22Rv1 (cell line): ENCODE measurements around the gene TAS1R1.

ENCODE experiments used
- CTCF ChIP-seq: fragments of 450-650 bp; IDR thresholded peaks from 2 replicates; pipeline ENCODE4 v1.5.1; 2017; ENCODE audit warnings: mild to moderate bottlenecking
- ZFX ChIP-seq: fragments of 450-650 bp; IDR thresholded peaks from 2 replicates; pipeline ENCODE4 v1.6.1; 2017; ENCODE audit warnings: antibody characterized with exemption, borderline replicate concordance

- no peak for TF ChIP-seq CTCF
- no peak for TF ChIP-seq ZFX
Observed at GRCh38 chr1:6530504-6531160, 24.5 kb upstream of the TAS1R1 start.
